ENCODE measurements around the gene MT1E.

DNA sequence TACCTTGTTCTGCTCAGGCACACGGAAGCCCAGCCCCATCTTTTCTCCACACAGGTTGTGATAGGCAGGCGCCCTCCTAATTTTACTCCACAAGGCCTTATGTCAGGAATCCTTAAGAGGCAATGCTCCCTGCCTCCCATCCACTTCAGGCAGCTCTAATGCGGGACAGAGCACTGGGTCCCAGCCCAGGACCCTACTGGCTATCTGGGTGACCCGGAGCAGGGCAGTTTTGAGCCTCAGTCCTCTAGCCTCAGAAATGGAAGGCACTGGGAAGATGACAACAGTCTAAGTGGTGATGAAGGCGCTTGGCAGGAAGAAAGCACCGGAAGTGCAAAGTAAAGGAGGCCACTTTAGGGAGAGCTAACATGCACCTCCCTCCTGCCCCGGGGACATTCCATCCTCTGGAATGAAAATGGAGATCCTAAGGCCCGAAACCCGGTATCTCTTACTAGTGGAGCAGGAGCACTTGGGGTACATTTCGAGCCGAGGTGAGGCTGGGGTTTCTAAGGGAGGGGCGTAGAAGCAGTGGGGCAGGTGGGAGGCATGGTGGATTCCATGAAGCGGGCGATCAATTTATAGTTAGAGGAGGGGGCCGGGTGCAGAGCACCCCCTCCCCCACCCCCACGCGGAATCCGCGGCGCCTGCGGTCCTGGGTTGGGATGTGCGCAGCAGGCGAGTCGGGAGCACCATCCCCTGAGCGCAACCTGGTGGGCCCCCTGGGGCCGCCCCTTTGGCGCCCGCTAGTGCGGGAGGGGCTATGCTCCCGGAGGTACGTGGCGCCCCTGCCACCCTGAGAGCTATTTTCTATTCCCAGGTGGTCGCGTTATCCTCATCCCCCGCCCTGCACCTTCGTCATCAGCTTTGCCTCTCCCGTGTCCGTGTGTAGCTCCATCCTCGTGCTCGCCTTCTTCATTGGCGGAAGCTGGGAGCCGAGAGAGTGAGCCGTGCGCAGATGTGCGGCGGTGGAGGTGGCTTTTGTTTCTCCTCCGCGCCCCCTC lies 37.1 kb downstream of the MT1E start:
- TF ChIP-seq, protein P1, sequence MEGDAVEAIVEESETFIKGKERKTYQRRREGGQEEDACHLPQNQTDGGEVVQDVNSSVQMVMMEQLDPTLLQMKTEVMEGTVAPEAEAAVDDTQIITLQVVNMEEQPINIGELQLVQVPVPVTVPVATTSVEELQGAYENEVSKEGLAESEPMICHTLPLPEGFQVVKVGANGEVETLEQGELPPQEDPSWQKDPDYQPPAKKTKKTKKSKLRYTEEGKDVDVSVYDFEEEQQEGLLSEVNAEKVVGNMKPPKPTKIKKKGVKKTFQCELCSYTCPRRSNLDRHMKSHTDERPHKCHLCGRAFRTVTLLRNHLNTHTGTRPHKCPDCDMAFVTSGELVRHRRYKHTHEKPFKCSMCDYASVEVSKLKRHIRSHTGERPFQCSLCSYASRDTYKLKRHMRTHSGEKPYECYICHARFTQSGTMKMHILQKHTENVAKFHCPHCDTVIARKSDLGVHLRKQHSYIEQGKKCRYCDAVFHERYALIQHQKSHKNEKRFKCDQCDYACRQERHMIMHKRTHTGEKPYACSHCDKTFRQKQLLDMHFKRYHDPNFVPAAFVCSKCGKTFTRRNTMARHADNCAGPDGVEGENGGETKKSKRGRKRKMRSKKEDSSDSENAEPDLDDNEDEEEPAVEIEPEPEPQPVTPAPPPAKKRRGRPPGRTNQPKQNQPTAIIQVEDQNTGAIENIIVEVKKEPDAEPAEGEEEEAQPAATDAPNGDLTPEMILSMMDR (IDR thresholded peaks at IDR 0.05; ENCODE audit: low read length): no peak
- TF ChIP-seq EZH2 (optimal IDR thresholded peaks at IDR 0.05; ENCODE audit: low read depth, low read length) (no peak), EZH2phosphoT487 (IDR thresholded peaks at IDR 0.05; ENCODE audit: low read length) (no peak)
